ENCODE results near the gene ATCAY.

Gene ATCAY

DNA sequence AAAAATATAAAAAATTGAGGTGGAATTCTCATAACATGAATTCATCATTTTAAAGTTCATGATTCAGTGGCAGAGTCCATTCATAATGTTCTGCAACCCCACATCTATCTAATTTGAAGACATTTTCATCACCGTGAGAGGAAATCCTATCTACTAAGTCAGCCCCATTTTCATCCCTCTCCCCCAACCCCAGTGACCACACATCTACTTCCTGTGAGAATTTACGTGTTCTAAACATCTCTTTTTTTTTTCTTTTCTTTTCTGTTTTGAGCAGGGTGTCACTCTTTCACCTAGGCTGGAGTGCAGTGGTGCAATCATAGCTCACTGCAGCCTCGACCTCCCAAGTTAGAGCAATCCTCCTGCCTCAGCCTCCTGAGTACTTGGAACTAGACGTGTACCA lies 17.5 kb downstream of the ATCAY start:
- ATAC-seq (ENCODE audit: insufficient read depth, low read depth) = peak; percentile 48; the same call in 2 of the 3 replicates

DNA sequence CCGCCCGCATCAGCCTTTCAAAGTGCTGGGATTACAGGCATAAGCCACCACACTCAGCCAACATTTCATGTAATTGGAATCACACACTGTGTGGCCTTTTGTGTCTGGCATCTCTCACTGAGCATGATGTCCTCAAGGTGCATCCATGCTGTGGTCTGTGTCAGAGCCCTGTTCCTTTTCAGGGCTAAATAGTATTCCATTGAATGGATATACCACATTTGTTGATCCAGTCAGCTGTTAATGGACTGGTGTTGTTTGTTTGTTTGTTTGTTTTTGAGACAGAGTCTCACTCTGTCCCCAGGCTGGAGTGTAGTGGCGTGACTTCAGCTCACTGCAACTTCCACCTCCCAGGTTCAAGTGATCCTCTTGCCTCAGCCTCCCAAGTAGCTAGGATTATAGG lies 17.9 kb downstream of the ATCAY start:
- H4K20me1 ChIP-seq (ENCODE audit: insufficient read depth, low read length) = no peaks in the 10 kb centered on the region
- no peak for TF ChIP-seq EZH2 (IDR thresholded peaks at IDR 0.05; ENCODE audit: borderline replicate concordance, low read depth, low read length, severe bottlenecking)
- TF ChIP-seq, protein P1, sequence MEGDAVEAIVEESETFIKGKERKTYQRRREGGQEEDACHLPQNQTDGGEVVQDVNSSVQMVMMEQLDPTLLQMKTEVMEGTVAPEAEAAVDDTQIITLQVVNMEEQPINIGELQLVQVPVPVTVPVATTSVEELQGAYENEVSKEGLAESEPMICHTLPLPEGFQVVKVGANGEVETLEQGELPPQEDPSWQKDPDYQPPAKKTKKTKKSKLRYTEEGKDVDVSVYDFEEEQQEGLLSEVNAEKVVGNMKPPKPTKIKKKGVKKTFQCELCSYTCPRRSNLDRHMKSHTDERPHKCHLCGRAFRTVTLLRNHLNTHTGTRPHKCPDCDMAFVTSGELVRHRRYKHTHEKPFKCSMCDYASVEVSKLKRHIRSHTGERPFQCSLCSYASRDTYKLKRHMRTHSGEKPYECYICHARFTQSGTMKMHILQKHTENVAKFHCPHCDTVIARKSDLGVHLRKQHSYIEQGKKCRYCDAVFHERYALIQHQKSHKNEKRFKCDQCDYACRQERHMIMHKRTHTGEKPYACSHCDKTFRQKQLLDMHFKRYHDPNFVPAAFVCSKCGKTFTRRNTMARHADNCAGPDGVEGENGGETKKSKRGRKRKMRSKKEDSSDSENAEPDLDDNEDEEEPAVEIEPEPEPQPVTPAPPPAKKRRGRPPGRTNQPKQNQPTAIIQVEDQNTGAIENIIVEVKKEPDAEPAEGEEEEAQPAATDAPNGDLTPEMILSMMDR (IDR thresholded peaks at IDR 0.05; ENCODE audit: borderline replicate concordance, extremely low read depth, low read length, poor library complexity, severe bottlenecking) = no peak
- H3K4me1 ChIP-seq (ENCODE audit: insufficient read depth, low read length) = no peaks in the 10 kb centered on the region
- H3K36me3 ChIP-seq (ENCODE audit: insufficient read depth, low read length) = no peaks in the 10 kb centered on the region
- ATAC-seq (ENCODE audit: insufficient read depth, low read depth) (no peak), DNase-seq (no peak)
- no peaks in the 10 kb centered on the region for H3K9me3 ChIP-seq (ENCODE audit: insufficient read depth, low read length, severe bottlenecking)
- no peak overlapping the region for H3K4me2 ChIP-seq (ENCODE audit: insufficient read depth, low read length)
- no peak overlapping the region for H3K9ac ChIP-seq (ENCODE audit: low read depth, low read length)
- H3K27ac ChIP-seq (ENCODE audit: low read length) = no peak overlapping the region
- H2AFZ ChIP-seq (ENCODE audit: low read depth, low read length) = no peak overlapping the region
- H3K4me3 ChIP-seq (ENCODE audit: low read depth in 1 of 2, low read length in 2 of 2) = no peak overlapping the region
- no peaks in the 10 kb centered on the region for H3K79me2 ChIP-seq (ENCODE audit: insufficient read depth, low read length)
- no peaks in the 10 kb centered on the region for H3K27me3 ChIP-seq (ENCODE audit: insufficient read depth, low read length, poor library complexity)

More for the DNA sequence above, 17.5 kb downstream of the ATCAY start:
- Histone ChIP-seq H3K9me3 (ENCODE audit: insufficient read depth, low read length, severe bottlenecking) (no peaks in the 10 kb centered on the region), H3K27ac (ENCODE audit: low read length) (no peak overlapping the region), H3K9ac (ENCODE audit: low read depth, low read length) (no peak overlapping the region), H3K4me1 (ENCODE audit: insufficient read depth, low read length) (no peaks in the 10 kb centered on the region), H3K4me2 (ENCODE audit: insufficient read depth, low read length) (no peak overlapping the region), H2AFZ (ENCODE audit: low read depth, low read length) (no peak overlapping the region), H3K4me3 (ENCODE audit: low read depth in 1 of 2, low read length in 2 of 2) (no peak overlapping the region), H3K36me3 (ENCODE audit: insufficient read depth, low read length) (no peaks in the 10 kb centered on the region), H3K27me3 (ENCODE audit: insufficient read depth, low read length, poor library complexity) (no peaks in the 10 kb centered on the region), H3K79me2 (ENCODE audit: insufficient read depth, low read length) (no peaks in the 10 kb centered on the region), H4K20me1 (ENCODE audit: insufficient read depth, low read length) (no peaks in the 10 kb centered on the region)
- DNase-seq = peak; percentile 26
- TF ChIP-seq EZH2 (IDR thresholded peaks at IDR 0.05; ENCODE audit: borderline replicate concordance, low read depth, low read length, severe bottlenecking) = no peak
- TF ChIP-seq, protein P1 (IDR thresholded peaks at IDR 0.05; ENCODE audit: borderline replicate concordance, extremely low read depth, low read length, poor library complexity, severe bottlenecking) = no peak

DNA sequence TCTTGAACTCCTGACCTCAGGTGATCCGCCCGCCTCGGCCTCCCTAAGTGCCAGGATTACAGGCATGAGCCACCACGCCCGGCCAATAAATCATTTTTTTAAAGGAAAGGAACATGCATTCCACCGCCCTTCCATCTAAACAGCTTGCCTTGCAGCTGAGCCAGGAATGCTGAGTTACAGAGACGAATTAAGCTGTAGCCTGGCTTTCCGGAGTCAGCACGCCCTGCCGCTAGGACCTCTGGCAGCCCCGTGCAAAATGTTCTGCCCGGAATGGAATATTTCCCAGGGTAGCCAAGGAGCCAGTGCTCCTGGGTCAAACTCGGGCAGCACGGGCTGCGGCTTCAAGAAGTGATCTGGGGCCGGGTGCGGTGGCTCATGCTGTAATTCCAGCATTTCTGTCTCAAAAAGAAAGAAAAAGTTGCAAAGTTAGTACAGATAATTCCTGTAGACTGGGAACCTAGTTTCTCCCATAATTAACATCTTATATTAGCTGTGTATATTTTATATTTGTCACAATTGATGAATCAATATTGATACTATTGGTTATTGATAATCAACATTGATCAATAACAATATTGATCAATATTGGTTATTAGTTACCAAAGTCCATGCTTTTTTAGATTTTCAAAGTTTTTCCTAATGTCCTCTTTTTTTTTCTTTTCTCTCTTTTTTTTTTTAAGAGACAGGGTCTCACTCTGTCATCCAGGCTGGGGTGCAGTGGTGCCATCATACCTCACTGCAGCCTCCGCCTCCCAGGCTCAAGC lies 19.2 kb downstream of the ATCAY start:
- ATAC-seq (ENCODE audit: insufficient read depth, low read depth) = no peak
- Histone ChIP-seq H2AFZ (ENCODE audit: low read depth, low read length) (no peak overlapping the region), H3K79me2 (ENCODE audit: insufficient read depth, low read length) (no peaks in the 10 kb centered on the region), H3K4me3 (ENCODE audit: low read depth in 1 of 2, low read length in 2 of 2) (no peak overlapping the region), H3K36me3 (ENCODE audit: insufficient read depth, low read length) (no peaks in the 10 kb centered on the region), H3K27me3 (ENCODE audit: insufficient read depth, low read length, poor library complexity) (no peaks in the 10 kb centered on the region), H3K9me3 (ENCODE audit: insufficient read depth, low read length, severe bottlenecking) (no peaks in the 10 kb centered on the region), H3K27ac (ENCODE audit: low read length) (no peak overlapping the region), H3K4me2 (ENCODE audit: insufficient read depth, low read length) (no peak overlapping the region), H3K9ac (ENCODE audit: low read depth, low read length) (no peak overlapping the region), H4K20me1 (ENCODE audit: insufficient read depth, low read length) (no peaks in the 10 kb centered on the region), H3K4me1 (ENCODE audit: insufficient read depth, low read length) (no peaks in the 10 kb centered on the region)
- TF ChIP-seq, protein P1 (IDR thresholded peaks at IDR 0.05; ENCODE audit: borderline replicate concordance, extremely low read depth, low read length, poor library complexity, severe bottlenecking) = no peak
- TF ChIP-seq EZH2 (IDR thresholded peaks at IDR 0.05; ENCODE audit: borderline replicate concordance, low read depth, low read length, severe bottlenecking) = no peak
- DNase-seq = no peak
